ENCODE data around the gene CPEB3. TPM values are rescaled to one million over a fixed set of nuclear protein-coding genes. Genes with fewer than 3 reads are reported as not detected.
"Not testable (repeated sequence)": the region's sequence is repeated elsewhere in the genome, so short reads cannot be mapped to it uniquely, and the experiment has no call there.

CPEB3 gene
- total RNA-seq, 5 donors from 2014 or later (not counting 1 experiment from before 2014, with no cell fraction given): 2.7 to 4.1 (median 3.1) TPM

DNA sequence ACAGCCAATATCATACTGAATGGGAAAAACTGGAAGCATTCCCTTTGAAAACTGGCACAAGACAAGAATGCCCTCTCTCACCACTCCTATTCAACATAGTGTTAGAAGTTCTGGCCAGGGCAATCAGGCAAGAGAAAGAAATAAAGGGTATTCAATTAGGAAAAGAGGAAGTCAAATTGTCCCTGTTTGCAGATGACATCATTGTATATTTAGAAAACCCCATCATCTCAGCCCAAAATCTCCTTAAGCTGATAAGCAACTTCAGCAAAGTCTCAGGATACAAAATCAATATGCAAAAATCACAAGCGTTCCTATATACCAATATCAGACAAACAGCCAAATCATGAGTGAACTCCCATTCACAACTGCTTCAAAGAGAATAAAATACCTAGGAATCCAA, 156.8 kb downstream of the CPEB3 start:
- H3K27ac ChIP-seq (ENCODE audit: low read length); H3K27me3 Mint-ChIP-seq; H3K9me3 Mint-ChIP-seq; H3K4me3 ChIP-seq (ENCODE audit: control insufficient read depth in 1 of 2, extremely low read depth in 1 of 2, low read length in 1 of 2); H3K4me1 ChIP-seq (ENCODE audit: control insufficient read depth in 1 of 2, extremely low read depth in 1 of 2, insufficient read depth in 2 of 2, low read length in 2 of 2); H3K4me3 Mint-ChIP-seq; H3K36me3 ChIP-seq (ENCODE audit: control insufficient read depth in 2 of 2, extremely low read depth in 1 of 2, insufficient read depth in 1 of 2, low read length in 1 of 2); DNase-seq; H3K27ac Mint-ChIP-seq; CTCF ChIA-PET; ATAC-seq (replicated peaks in 1 of 4); H3K4me1 Mint-ChIP-seq; POLR2A ChIA-PET; H3K9me3 ChIP-seq; H3K27me3 ChIP-seq (replicated peaks in 1 of 2; ENCODE audit: control insufficient read depth in 2 of 2, extremely low read depth in 1 of 2, insufficient read depth in 2 of 2, low read length in 1 of 2): not testable (repeated sequence)
- WGBS (ENCODE audit: insufficient coverage): no CpG with 5 or more reads among the region's 1 CpG
- H3K36me3 Mint-ChIP-seq: peaks cover 73% of the 10 kb centered on the region

DNA sequence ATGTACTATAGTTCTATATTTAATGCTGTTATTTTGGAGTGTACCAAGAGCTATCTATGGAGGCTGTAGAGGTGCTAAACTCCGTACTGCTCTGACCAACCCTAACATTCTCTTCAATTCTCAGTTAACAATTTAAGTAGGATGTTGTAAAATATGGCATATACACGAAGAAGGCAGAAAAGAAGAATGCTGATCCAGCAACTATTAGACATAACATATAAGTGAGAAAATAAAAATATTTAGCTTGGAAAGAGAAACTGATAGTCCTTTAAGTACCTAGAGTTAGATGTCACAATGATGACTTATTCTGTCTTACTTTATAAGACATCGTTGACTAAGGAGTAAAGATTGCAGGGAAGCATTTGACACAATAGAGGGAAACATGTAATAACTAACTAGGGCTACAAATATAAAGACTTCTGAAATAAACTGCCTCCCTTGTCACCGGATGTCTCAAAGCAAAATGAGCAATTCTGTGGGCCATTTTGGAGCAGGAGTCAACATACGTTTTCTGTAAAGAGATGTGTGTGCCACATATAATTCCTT, 159.5 kb downstream of the CPEB3 start:
- no peaks in the 10 kb centered on the region for H3K4me1 ChIP-seq (ENCODE audit: control insufficient read depth in 1 of 2, extremely low read depth in 1 of 2, insufficient read depth in 2 of 2, low read length in 2 of 2)
- H3K27me3 ChIP-seq (replicated peaks in 1 of 2; ENCODE audit: control insufficient read depth in 2 of 2, extremely low read depth in 1 of 2, insufficient read depth in 2 of 2, low read length in 1 of 2): no peaks in the 10 kb centered on the region
- no peak overlapping the region for H3K4me3 Mint-ChIP-seq
- H3K27ac ChIP-seq (ENCODE audit: low read length): no peak overlapping the region
- H3K36me3 Mint-ChIP-seq: peaks cover 57% of the 10 kb centered on the region
- DNase-seq (no peak), ATAC-seq (replicated peaks in 1 of 4) (no peak)
- ChIA-PET CTCF (no interaction called here), POLR2A (interaction anchor here in 1 of 2 donors (0.7 kb wide), 1 partner anchor 304 kb away, joined by 3 read pairs; no protein-coding TSS in a partner anchor)
- no peaks in the 10 kb centered on the region for H3K27me3 Mint-ChIP-seq
- no peaks in the 10 kb centered on the region for H3K9me3 ChIP-seq
- no peak overlapping the region for H3K4me3 ChIP-seq (ENCODE audit: control insufficient read depth in 1 of 2, extremely low read depth in 1 of 2, low read length in 1 of 2)
- no peak overlapping the region for H3K27ac Mint-ChIP-seq
- no CpG with 5 or more reads among the region's 5 CpGs for WGBS (ENCODE audit: insufficient coverage)
- H3K4me1 Mint-ChIP-seq: peaks cover 0 to 2% (median 0%) of the 10 kb centered on the region in 3 donors
- H3K9me3 Mint-ChIP-seq: peaks cover 3 to 11% (median 3%) of the 10 kb centered on the region in 3 donors
- no peaks in the 10 kb centered on the region for H3K36me3 ChIP-seq (ENCODE audit: control insufficient read depth in 2 of 2, extremely low read depth in 1 of 2, insufficient read depth in 1 of 2, low read length in 1 of 2)

GRCh38 chr10:92130622-92131274, 160.1 kb downstream of the CPEB3 start:
- Mint-ChIP-seq H3K4me3 (no peak overlapping the region), H3K36me3 (peaks cover 51% of the 10 kb centered on the region), H3K27ac (no peak overlapping the region), H3K4me1 (peaks cover 0 to 2% (median 0%) of the 10 kb centered on the region in 3 donors), H3K9me3 (peaks cover 3 to 11% (median 3%) of the 10 kb centered on the region in 3 donors), H3K27me3 (no peaks in the 10 kb centered on the region)
- H3K27ac ChIP-seq (ENCODE audit: low read length): no peak overlapping the region
- ATAC-seq (replicated peaks in 1 of 4) (no peak), DNase-seq (no peak)
- H3K4me3 ChIP-seq (ENCODE audit: control insufficient read depth in 1 of 2, extremely low read depth in 1 of 2, low read length in 1 of 2): no peak overlapping the region
- H3K27me3 ChIP-seq (replicated peaks in 1 of 2; ENCODE audit: control insufficient read depth in 2 of 2, extremely low read depth in 1 of 2, insufficient read depth in 2 of 2, low read length in 1 of 2): no peaks in the 10 kb centered on the region
- no peaks in the 10 kb centered on the region for H3K4me1 ChIP-seq (ENCODE audit: control insufficient read depth in 1 of 2, extremely low read depth in 1 of 2, insufficient read depth in 2 of 2, low read length in 2 of 2)
- POLR2A ChIA-PET: interaction anchor here in 1 of 2 donors (0.7 kb wide), 1 partner anchor 305 kb away, joined by 3 read pairs; no protein-coding TSS in a partner anchor
- no peaks in the 10 kb centered on the region for H3K9me3 ChIP-seq
- CTCF ChIA-PET: interaction anchor here in 1 of 2 donors (0.6 to 0.7 kb wide), 2 partner anchors 304 to 613 kb away, joined by 3 to 4 read pairs; no protein-coding TSS in a partner anchor
- H3K36me3 ChIP-seq (ENCODE audit: control insufficient read depth in 2 of 2, extremely low read depth in 1 of 2, insufficient read depth in 1 of 2, low read length in 1 of 2): no peaks in the 10 kb centered on the region

DNA sequence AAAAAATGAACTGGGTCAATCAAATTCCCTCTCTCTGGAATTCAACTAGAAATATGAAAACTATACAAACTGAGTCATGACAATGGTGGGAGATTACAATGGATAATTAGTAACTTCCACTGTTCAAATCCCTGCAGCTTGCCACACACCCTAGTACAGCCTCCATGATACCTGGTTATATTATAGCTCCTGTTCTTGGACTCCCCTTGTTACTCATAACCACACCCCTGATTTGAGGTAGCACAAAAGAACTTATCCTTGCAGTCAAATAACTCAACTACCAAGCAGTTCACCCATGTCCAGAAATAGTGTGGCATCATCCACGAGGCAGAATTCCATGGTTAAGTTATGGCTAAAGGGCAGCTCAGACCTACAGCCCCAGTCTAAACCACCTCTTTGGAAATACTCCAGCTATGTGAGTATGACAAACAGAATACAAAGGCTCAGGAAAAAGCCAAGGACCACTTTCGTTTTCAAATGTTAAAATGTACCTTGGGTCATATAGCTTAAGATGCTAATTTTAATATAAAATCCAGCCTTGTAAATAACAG, 164.7 kb downstream of the CPEB3 start:
- Mint-ChIP-seq H3K4me3 (no peak overlapping the region), H3K9me3 (peaks cover 3 to 7% (median 3%) of the 10 kb centered on the region in 3 donors), H3K36me3 (peaks cover 20% of the 10 kb centered on the region), H3K27me3 (no peaks in the 10 kb centered on the region), H3K4me1 (no peaks in the 10 kb centered on the region), H3K27ac (no peak overlapping the region)
- Histone ChIP-seq H3K4me1 (ENCODE audit: control insufficient read depth in 1 of 2, extremely low read depth in 1 of 2, insufficient read depth in 2 of 2, low read length in 2 of 2) (no peaks in the 10 kb centered on the region), H3K27ac (ENCODE audit: low read length) (no peak overlapping the region), H3K9me3 (no peaks in the 10 kb centered on the region), H3K27me3 (replicated peaks in 1 of 2; ENCODE audit: control insufficient read depth in 2 of 2, extremely low read depth in 1 of 2, insufficient read depth in 2 of 2, low read length in 1 of 2) (no peaks in the 10 kb centered on the region), H3K4me3 (ENCODE audit: control insufficient read depth in 1 of 2, extremely low read depth in 1 of 2, low read length in 1 of 2) (no peak overlapping the region), H3K36me3 (ENCODE audit: control insufficient read depth in 2 of 2, extremely low read depth in 1 of 2, insufficient read depth in 1 of 2, low read length in 1 of 2) (no peaks in the 10 kb centered on the region)
- CTCF ChIA-PET: interaction anchor here (0.5 to 0.6 kb wide), 2 partner anchors 196 to 391 kb away, joined by 3 read pairs; no protein-coding TSS in a partner anchor
- DNase-seq (no peak), ATAC-seq (replicated peaks in 1 of 4) (no peak)
- 63% methylated on average over 1 of the region's 2 CpGs for WGBS (ENCODE audit: insufficient coverage)
- POLR2A ChIA-PET: no interaction called here

- CTCF ChIA-PET: interaction anchor here in 1 of 2 donors (0.7 kb wide), 1 partner anchor 156 kb away, joined by 5 read pairs; no protein-coding TSS in a partner anchor
- no peak overlapping the region for H3K4me3 Mint-ChIP-seq
Measured at GRCh38 chr10:92125144-92125543, 165.7 kb downstream of the CPEB3 start.

GRCh38 chr10:92124616-92125143, 166.2 kb downstream of the CPEB3 start:
- Mint-ChIP-seq H3K9me3 (peaks cover 3 to 7% (median 3%) of the 10 kb centered on the region in 3 donors), H3K27ac (no peak overlapping the region), H3K27me3 (no peaks in the 10 kb centered on the region), H3K4me1 (no peaks in the 10 kb centered on the region), H3K4me3 (no peak overlapping the region), H3K36me3 (peaks cover 13% of the 10 kb centered on the region)
- no peaks in the 10 kb centered on the region for H3K9me3 ChIP-seq
- no peak overlapping the region for H3K4me3 ChIP-seq (ENCODE audit: control insufficient read depth in 1 of 2, extremely low read depth in 1 of 2, low read length in 1 of 2)
- no peak overlapping the region for H3K27ac ChIP-seq (ENCODE audit: low read length)
- ATAC-seq (replicated peaks in 1 of 4) (no peak), DNase-seq (no peak)
- H3K4me1 ChIP-seq (ENCODE audit: control insufficient read depth in 1 of 2, extremely low read depth in 1 of 2, insufficient read depth in 2 of 2, low read length in 2 of 2): no peaks in the 10 kb centered on the region
- ChIA-PET POLR2A (no interaction called here), CTCF (no interaction called here)
- no peaks in the 10 kb centered on the region for H3K27me3 ChIP-seq (replicated peaks in 1 of 2; ENCODE audit: control insufficient read depth in 2 of 2, extremely low read depth in 1 of 2, insufficient read depth in 2 of 2, low read length in 1 of 2)
- no CpG with 5 or more reads among the region's 3 CpGs for WGBS (ENCODE audit: insufficient coverage)
- no peaks in the 10 kb centered on the region for H3K36me3 ChIP-seq (ENCODE audit: control insufficient read depth in 2 of 2, extremely low read depth in 1 of 2, insufficient read depth in 1 of 2, low read length in 1 of 2)

More at GRCh38 chr10:92125144-92125543, 165.7 kb downstream of the CPEB3 start:
- Histone ChIP-seq H3K4me1 (ENCODE audit: control insufficient read depth in 1 of 2, extremely low read depth in 1 of 2, insufficient read depth in 2 of 2, low read length in 2 of 2) (no peaks in the 10 kb centered on the region), H3K4me3 (ENCODE audit: control insufficient read depth in 1 of 2, extremely low read depth in 1 of 2, low read length in 1 of 2) (no peak overlapping the region), H3K9me3 (no peaks in the 10 kb centered on the region), H3K36me3 (ENCODE audit: control insufficient read depth in 2 of 2, extremely low read depth in 1 of 2, insufficient read depth in 1 of 2, low read length in 1 of 2) (no peaks in the 10 kb centered on the region), H3K27me3 (replicated peaks in 1 of 2; ENCODE audit: control insufficient read depth in 2 of 2, extremely low read depth in 1 of 2, insufficient read depth in 2 of 2, low read length in 1 of 2) (no peaks in the 10 kb centered on the region), H3K27ac (ENCODE audit: low read length) (no peak overlapping the region)
- no peak overlapping the region for H3K27ac Mint-ChIP-seq
- peaks cover 3 to 7% (median 3%) of the 10 kb centered on the region in 3 donors for H3K9me3 Mint-ChIP-seq
- ATAC-seq (replicated peaks in 1 of 4): no peak
- H3K27me3 Mint-ChIP-seq: no peaks in the 10 kb centered on the region
- H3K4me1 Mint-ChIP-seq: no peaks in the 10 kb centered on the region
- POLR2A ChIA-PET: no interaction called here
- H3K36me3 Mint-ChIP-seq: peaks cover 15% of the 10 kb centered on the region
- DNase-seq: no peak
